GM18867 (cell line): ENCODE measurements around the gene CDC42.
"Not testable (repeated sequence)": the region's sequence is repeated elsewhere in the genome, so short reads cannot be mapped to it uniquely, and the experiment has no call there.

Source experiments
- ATAC-seq: cut with Tn5 transposase; IDR thresholded peaks from one replicate; pipeline ENCODE4 v1.9.1; 2021; ENCODE audit warnings: mild to moderate bottlenecking, moderate library complexity; ENCODE audit not compliant: unreplicated experiment

The CDC42 gene

GRCh38 chr1:22071511-22071910, 19.0 kb downstream of the CDC42 start:
- no peak for ATAC-seq

- ATAC-seq = no peak
These were observed 22.3 kb downstream of the CDC42 start for GRCh38 chr1:22074803-22075202.

DNA sequence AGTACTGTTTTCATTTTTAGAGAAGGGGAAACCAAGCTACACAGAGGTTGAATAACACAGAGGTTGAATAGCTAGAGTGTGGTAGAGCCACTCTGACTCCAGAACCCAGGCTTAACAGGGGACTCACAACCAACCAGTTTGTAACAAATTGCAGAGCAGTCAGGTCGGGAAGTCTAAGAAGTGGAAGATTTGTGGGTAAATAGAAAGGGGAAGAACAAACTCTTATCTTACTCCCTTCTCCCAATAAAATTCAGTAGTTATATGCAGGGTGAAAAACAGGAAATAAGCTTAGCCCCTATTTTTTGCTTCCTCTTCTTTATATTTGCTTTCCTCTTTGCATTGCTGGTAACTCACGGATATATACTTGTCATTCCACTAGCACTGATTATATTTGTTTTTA, 23.2 kb downstream of the CDC42 start:
- no peak for ATAC-seq

DNA sequence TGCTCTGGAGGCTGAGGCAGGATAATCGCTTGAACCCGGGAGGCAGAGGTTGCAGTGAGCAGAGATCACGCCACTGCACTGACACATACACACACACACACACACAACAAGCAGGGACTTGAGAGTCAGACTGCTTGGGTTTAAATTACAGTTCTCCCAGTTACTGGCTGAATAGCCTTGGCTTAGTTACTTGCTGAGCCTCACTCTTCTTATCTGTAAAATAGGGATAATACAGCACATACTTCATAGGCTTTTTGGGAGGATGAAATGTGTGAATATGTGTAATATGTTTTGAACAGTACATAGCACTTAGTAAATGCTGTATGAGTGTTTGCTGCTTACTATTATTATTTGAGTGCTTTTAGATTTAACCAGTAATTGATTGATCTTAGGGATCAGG, 23.8 kb downstream of the CDC42 start:
- ATAC-seq = no peak

- no peak for ATAC-seq
These were observed 25.2 kb downstream of the CDC42 start for GRCh38 chr1:22077728-22078127.

- no peak for ATAC-seq
These were observed 25.6 kb downstream of the CDC42 start for GRCh38 chr1:22078133-22078532.

DNA sequence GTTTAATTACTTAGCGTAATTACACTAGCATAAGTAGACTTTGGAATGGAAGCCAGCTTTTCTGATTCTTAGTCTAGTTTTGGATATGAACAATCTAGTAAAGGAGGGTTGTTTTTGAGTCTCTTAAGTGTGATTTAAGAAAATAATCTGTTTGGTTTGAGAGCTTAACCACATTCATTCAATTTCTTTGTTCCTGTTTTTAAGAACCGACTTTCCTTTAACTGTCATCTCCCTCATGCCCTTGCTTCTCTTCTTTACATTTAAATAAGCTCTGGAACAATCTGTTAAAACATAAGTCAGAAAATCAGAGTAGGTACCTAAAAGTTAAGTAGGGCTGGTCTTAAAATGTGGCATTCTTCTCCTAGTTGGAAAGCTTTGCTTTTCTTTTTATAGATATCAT, 27.7 kb downstream of the CDC42 start:
- ATAC-seq = no peak

- no peak for ATAC-seq
These were observed 35.8 kb downstream of the CDC42 start for GRCh38 chr1:22088331-22088730.

GRCh38 chr1:22089134-22089571, 36.6 kb downstream of the CDC42 start:
- no peak for ATAC-seq

GRCh38 chr1:22089787-22090186, 37.3 kb downstream of the CDC42 start:
- ATAC-seq = no peak

DNA sequence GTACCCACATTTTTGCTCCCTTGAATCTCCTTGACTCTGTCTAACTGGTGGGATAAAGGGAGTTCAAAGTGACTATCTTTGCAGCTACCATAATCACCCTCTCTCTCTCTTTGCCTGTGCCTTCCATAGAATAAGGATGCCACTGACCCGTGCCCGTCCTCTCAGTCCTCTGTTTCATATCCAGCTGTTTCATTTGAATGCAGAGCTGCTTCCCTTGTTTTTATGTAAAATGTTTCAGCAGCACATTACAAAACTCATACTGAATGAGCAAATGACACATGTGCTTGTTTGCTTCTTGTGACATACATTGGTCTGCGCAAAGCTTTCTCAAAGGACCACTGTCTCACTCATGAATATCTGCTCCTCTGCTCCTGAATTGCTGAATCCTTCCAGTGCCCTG, 38.4 kb downstream of the CDC42 start:
- no peak for ATAC-seq

DNA sequence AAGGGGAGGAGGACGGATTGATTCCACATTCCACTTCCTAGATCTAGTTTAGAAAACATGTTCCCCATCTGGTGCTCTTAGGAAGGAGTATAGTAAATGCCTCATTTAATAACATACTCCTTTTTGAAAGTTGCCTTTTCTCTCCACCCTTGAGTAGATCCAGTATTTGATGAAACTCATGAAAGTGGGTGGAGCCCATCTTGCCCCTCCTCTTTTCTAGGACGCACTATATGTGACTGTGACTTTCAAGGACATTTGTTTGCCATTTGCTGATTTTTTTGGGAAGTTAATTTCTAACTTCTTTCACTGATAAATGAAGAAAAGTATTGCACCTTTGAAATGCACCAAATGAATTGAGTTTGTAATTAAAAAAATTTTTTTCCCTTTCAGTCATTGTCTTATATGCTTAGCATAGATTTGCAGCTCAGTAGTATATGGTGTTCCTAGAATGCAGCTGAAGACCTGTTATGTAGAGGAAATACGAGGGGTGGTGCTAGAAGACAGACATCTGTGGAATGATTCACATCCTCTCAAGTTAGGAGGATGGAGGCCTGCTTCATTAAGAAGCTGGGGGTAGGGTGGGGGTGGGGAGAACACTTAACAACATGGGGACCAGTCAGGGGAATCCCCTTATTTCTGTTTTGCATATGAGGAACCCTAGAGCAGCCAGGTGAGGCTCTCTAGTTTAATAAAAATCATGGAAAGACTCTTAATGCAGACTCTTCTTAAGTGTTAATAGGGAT, 39.7 kb downstream of the CDC42 start:
- ATAC-seq = not testable (repeated sequence)

DNA sequence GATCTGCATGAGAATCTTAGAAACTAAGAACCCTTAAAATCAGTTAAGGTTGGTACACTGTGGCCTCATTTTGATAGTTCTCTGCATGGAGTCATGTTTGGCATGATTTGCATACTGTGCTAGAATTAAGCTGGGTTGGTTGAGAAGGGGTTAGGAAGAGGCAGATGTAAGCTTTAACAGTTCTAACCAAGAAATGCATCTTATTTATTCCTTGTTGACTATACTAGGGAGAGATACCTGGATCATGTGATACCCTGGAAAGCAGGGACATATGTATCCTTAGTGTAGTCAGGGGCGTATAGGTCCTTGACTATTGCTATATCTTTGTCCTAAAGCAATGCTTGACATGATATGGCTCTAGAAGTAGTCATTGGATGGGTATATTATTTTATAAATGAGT, 41.0 kb downstream of the CDC42 start:
- no peak for ATAC-seq

- ATAC-seq = no peak
These were observed 43.5 kb downstream of the CDC42 start for GRCh38 chr1:22096036-22096435.

DNA sequence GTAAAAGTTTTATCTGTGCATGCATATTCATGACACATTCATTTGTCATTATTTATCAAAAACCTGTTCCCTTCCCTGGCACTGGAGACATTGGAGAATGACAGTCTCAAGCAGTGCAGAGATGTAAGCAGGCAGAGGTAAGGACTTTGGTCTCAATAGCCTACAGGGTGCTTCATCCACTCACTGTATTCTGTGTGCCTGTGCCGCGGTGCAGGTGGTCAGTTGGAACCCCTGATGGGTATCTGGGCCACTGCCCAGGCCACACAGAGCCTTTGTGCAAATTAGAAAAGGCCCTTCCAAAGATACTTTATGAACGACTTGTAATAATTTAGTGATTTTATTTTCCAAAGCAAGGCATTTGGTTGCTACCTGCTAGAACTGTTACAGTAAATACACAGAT, 44.0 kb downstream of the CDC42 start:
- no peak for ATAC-seq

- ATAC-seq = no peak
These were observed 46.2 kb downstream of the CDC42 start for GRCh38 chr1:22098752-22099151.

- no peak for ATAC-seq
These were observed 47.7 kb downstream of the CDC42 start for GRCh38 chr1:22100168-22100567.

DNA sequence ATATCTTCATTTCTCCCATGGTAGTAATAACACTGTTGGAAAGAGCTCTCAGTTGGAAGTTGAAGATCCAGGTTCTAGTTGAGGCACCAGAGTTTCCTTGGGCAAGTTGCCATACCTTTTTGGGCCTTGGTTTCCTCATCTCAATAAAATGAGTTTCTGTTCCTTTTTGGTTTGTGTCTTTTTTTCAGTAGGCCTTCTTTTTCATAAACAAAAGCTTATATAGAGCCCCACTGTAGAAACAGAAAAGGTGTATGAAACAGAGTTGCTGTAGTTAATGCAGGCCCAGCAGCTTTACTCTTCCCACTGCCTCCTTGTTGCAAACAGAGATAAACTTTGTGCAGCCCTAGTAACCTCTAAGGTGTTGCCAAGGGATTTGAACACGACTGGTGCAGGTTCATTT, 48.7 kb downstream of the CDC42 start:
- no peak for ATAC-seq

DNA sequence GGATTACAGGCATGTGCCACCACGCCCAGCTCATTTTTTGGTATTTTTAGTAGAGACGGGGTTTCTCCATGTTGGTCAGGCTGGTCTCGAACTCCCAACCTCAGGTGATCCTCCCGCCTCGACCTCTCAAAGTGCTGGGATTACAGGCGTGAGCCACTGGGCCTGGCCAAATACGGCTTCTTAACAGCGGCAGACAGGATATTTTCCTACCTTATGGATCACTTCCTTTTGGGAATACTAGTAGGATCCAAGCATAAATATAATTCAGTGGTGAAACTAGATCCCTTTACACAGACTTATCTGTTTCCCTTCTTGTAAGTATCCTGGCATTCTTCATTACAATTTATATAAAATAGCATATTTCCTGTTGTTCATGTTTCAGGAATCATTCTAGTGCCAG, 49.5 kb downstream of the CDC42 start:
- ATAC-seq = no peak

DNA sequence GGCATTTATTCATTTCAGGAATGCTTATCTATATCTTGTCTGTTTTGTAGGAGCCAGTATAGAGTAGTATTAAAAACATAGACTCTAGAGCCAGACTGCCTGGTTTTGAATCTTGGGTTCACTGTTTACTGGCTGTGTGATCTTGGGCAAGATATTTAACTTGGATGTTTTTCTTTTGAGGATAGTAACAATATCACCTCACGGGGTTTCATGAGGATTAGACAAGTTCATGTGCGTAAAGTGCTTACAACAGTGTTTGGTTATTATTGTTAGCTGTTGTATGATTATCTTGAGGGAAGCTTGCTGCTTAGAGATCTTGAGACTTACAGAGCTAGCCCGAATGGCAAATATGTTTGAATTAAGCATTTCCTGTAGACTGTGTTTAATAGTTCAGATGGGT, 50.2 kb downstream of the CDC42 start:
- ATAC-seq = no peak

GRCh38 chr1:22104094-22104493, 51.6 kb downstream of the CDC42 start:
- no peak for ATAC-seq

DNA sequence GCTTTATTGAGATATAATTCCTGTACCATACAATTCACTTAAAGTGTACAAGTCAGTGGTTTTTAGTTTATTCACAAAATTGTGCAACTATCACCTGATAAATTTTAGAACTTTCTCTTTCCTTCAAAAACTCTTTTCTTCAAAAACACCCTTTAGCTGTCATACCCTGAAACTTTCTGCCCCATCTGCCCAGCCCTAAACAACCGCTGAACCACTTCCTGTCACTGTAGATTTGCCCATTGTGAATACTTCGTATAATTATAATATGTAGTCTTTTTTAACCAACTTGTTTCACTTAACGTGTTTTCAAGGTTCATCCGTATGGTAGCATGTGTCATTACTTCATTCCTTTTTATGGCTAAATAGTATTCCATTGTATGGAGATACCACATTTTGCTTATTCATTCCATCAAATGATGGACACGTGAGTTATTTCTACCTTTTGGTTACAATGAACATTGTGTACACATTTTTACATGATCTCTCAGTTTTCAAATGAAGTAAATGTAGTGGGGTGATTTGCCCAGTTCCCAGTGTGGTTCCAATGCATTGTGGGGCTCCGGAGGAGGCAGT, 52.4 kb downstream of the CDC42 start:
- ATAC-seq = no peak
